GM18498 (cell line): ENCODE measurements around the gene CD300LD.

Source experiments
- ATAC-seq: cut with Tn5 transposase; IDR thresholded peaks from one replicate; pipeline ENCODE4 v1.9.1; 2021; ENCODE audit warnings: mild to moderate bottlenecking, moderate library complexity; ENCODE audit not compliant: unreplicated experiment

Gene CD300LD

DNA sequence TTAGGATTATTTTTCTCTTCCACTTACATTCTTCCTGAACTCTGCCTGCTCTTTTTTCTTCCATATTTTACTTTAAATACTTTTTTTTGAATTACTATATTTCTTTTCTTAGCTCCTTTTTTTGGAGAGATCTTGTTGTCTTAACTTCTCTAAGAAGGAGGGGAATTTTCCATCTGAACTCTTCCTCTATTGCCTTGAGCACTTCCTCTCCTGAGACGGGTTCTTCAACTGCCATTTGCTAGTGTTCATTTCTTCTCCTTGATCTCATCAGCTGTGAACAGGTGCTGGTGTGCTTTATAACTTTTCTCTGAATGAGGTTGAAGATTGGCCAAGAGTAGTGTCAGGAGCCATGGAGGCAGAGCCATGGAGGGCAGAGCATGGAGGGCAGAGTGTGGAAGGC lies 15.1 kb upstream of the CD300LD start:
- ATAC-seq, result no peak

DNA sequence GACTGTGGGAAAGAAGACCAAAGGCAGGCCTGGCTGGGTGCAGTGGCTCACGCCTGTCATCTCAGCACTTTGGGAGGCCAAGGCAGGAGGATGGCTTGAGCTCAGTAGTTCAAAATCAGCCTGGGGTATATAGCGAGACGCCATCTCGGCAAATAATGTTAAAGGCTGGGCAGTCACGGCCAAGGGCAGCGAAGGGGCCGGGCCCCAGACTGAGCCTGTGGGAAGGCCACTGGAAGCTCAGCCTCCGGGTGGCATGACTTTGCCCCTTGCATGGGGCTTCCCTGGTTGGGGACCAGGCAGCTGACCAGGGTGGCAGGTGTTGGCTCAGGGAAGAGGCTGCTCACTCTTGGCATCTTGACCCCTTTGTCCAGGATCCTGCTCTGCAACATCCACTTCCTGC lies 14.0 kb upstream of the CD300LD start:
- no peak for ATAC-seq

DNA sequence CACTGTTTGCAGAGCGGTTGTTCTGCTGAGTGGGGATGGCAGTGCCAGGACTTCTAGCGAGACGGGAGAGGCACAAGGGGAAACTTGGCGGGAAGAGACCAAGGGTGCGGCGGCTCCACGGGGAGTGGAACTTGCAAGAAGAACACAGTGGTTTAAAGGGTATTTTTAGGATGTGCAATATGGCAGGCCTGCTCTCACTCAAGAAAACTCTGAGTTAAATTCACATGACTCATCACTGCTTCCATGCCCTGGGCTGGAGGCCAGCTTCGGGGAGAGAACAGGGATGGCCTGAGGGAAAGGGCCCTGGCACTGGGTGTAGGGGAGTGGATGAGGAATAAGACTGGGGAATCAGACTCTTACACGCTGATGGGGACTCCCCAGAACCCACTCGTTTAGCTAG lies 13.3 kb upstream of the CD300LD start:
- ATAC-seq, result no peak

DNA sequence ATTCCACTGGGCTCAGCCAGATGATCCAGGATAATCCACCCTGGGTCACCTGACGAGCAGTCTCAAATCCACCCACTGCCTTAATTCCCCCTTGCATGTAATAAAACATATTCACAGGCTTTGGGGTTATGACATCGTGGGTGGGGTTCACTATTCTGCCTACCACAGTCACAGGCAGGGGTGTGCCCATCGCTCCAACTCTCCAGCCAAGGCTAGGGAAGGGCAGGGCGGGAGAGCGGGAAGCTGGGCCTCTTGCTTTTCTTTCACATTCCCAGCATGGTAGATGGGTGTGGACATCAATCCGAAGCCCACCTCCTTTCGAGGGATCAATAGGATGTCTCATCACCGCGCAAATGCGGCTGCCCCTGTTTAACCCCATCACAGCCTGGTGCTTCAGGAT lies 12.7 kb upstream of the CD300LD start:
- ATAC-seq, result no peak

DNA sequence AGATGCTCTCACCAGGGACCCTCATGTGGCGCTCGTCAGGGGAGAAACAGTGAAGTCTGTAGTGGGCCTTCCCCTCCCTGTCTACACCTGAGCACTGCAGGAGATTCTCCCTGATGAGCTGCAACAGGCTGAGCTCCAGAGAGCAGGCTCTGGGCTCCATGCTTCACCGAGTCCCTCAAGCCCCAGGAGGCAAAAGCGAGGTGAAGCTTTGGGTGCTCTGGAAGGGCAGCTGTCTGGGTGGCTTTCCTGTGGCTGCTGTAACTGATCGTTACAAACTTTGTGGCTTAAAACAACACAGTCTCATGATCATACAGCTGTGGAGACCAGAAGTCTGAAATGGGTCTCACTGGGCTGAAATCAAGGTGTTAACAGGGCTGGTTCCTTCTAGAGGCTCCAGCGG lies 12.1 kb upstream of the CD300LD start:
- ATAC-seq, result no peak

DNA sequence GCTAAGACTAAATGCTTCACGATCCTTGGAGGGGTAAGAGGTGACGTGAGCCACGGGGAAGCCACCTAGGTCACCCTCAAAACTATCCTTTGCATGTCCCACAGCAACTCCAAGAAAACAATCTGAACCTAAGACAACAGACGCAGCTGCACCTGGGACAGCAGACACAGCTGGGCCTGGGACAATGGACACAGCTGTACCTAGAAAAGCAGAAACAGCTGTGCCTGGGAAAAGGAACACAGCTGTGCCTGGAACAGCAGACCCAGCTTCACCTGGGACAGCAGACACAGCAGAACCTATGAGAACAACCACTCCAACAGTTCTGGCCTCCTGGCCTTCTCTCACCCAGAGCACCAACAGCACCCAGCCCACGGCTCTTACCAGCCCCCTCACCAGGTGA lies 11.7 kb upstream of the CD300LD start:
- no peak for ATAC-seq

DNA sequence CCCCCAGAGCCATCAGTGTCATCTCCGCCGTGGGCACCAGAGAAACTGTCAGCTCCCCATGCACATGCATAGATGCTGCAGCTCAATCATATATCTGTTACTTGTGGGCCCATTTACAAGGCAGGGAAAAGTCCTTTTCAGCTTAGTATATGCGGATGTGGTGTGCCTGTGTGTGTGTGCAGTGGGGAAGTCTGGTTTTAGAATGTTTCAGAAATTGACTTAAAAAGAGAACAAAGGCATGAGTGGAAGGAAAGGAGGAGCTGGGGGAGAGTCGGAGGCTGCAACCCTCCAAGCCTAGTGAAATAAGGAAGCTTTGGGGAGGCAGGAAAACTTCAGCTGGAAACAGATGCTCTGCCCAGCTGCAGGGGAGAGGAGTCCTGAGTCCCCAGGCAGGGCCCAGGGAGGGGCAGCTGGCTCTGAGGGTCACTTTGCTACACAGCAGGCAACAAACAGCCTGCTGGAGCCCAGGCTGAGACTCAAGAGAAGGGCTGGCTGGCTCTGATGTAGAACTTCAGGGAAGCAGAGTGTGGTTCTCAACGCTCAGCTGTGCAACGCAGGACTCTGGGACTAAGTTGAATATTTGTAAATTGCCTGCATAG lies 11.1 kb upstream of the CD300LD start:
- ATAC-seq, result no peak

DNA sequence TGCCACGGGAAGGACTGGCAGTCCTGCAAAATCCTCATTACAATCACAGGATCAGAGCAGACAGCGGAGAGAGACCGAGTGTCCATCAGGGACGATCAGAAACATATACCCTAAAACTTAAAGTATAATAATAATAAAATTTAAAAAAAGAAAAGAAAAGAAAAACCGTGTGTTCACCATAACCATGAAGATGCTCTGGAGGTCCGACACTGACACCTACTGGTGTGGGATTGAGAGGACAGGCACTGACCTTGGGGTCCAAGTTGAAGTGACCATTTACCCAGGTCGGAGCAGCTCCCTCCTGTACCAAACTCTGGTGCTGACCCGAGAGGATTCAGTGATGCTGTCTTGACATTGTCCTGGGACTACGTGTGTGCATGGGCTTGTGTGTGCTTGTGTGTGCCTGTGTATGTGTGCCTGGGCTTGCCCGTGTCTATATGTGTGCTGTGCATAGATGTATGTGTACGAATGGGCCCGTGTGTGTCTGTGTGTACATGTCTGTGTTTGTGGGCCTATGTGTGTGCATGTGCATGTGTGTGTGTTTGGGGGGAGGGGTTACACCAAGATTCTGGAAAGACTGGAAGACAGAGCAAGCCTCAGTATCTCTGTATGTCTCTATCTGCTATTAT lies 10.0 kb upstream of the CD300LD start:
- ATAC-seq, result no peak

DNA sequence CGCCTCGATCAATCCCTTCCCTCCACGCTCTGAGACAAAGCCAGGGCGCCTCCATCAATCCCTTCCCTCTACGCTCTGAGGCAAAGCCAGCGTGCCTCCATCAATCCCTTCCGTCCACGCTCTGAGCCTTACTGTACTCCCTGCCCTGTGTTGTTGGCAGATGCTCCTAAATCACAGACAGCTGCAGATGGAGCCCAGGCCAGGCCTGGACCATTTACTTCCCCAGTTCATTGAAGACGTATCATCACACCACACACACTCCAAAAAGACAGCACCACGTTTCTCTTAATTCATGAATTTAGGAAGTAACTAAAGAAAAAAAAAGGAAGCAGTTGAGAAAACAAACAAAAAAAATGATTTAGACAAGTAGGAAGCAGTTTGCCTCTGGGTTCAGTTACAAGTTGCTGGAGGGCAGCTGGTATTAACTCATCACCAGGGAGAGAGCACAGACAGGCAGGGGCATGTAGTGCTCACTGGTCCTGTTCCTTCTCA lies 7.4 kb upstream of the CD300LD start:
- no peak for ATAC-seq

DNA sequence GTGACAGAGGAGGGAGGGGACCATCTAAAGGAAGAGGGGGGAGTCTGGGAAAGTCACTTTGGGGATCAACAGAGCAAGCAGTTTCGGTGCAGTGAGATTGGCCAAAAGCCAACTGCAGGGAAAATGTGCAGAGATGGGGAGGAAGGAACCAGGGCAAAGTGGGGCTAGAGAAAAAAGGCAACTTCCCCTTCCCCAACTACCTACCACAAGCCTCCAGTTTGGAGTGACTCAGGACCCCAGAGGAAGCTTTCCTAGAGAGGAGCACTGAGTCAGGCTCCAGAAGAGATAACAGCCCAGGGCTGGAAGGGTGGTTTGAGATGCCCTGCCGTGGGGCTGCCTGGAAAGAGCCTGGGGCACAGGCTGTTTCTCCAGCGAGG lies 6.9 kb upstream of the CD300LD start:
- ATAC-seq, result no peak

DNA sequence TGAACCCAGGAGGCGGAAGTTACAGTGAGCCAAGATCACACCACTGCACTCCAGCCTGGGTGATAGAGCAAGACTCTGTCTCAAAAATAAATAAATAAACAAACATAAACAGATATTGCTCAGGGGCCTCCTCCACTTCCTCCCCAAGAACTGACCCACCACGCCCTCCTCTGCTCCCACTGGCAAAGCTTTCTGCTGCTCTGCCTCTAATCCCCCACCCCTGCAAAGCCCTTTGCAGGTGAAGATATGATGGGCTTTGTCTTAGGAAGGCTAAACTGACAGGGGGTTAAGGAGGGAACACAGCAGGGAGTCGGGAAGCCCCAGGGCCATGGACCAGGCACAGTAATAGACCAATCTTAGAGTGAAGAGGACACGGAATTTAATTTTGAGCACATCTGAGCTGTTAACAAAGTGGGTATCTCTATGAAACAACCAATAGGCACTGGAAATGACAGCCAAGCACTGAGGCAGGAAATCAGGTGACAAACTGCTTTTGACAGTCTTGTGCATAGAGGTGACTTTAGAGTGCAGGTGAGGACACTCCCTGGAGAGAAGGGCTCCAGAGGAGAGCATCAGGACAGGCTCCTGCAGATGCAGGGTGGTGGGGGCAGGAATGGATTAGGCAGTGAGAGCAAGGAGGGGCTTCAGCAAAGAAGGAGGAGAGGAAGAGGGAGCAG lies 6.4 kb upstream of the CD300LD start:
- ATAC-seq, result no peak

DNA sequence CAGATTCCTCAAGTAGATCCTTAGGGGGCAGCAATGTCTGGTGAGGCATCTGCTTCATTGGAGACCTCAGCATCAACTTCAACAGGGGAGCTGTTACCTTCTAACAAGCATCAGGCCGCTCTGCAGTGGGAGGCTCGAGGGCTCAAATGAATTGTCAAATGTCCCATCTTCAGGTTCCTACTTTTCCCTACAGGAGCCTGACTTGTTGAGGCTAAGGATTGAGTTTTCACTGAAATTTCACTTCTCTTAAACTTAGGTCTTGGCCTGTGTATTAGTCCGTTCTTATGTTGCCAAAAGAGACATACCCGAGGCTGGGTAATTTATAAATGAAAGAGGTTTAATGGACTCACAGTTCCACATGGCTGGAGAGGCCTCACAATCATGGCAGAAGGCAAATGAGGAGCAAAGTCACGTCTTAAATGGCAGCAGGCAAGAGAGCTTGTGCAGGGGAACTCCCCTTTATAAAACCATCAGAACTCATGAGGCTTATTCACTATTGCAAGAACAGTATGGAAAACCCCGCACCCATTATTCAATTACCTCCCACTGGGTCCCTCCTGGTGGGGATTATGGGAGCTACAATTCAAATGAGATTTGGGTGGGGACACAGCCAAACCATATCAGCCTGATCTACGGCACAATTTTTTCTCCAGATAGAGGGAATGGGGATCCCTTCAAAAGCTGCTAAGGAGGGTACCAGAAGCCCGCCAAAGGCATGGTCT lies 5.1 kb upstream of the CD300LD start:
- no peak for ATAC-seq

DNA sequence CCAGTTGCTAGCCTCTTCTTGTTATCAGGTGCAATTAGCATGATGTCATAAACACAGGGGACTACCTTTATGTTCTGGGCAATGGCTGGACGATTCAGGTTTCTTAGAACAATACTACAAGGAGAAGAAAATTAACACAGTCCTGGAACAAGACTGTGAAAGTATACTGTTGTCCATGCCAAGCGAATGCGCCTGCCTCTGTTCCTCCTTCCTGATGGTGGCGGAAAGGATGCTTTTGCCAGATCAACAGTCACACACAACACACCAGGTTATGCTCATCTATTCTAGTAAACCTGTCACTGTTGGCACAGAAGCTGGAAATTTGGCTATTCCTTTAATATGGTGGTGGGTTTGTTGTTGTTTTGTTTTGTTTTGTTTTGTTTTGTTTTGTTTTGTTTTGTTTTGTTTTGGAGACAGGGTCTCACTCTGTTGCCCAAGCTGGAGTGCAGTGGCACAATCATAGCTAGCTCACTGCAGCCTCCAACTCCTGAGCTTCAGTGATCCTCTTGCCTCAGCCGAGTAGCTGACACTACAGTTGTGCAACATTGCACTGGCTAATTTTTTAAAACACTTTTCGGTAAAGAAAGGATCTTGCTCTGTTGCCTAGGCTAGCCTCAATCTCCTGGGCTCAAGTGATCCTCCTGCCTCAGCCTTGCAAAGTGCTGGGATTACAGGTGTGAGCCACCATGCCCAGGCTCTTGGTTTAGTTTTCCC lies 3.1 kb upstream of the CD300LD start:
- ATAC-seq, result no peak

DNA sequence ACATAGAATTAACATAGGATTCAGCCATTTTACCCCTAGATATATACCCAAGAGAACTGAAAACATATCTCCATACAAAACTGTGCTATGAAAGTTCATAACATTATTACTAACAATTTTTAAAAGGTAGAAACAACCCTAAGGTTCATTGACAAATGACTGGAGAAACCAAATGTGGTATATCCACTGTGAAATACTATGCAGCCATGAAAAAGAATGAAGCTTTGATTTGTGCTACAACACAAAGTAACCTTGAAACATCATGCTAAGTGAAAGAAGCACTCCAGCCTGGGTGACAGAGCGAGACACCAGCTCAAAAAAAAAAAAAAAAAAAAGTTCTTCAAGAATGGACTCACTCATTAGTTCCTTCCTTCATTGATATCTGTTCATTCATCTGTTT lies 580 bp downstream of the CD300LD start:
- ATAC-seq, result no peak

DNA sequence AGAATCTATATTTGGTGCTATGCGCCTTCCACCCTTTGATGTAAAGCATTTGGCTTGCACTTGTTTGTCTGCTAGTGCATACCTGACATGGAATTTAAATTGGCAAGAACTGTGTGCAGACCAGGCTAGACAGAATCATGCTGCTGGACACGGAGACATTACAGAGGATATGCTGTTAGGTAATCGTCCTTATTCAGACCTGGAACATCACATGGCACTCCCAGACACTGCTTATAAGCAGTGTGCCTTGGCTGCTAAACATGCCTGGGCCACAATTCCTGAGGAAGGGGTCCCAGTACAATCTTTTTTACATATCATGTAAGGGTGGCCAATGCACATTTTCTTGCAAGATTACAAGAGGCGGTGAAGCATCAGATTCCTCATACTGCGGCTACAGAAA lies 6.4 kb downstream of the CD300LD start:
- ATAC-seq, result no peak

DNA sequence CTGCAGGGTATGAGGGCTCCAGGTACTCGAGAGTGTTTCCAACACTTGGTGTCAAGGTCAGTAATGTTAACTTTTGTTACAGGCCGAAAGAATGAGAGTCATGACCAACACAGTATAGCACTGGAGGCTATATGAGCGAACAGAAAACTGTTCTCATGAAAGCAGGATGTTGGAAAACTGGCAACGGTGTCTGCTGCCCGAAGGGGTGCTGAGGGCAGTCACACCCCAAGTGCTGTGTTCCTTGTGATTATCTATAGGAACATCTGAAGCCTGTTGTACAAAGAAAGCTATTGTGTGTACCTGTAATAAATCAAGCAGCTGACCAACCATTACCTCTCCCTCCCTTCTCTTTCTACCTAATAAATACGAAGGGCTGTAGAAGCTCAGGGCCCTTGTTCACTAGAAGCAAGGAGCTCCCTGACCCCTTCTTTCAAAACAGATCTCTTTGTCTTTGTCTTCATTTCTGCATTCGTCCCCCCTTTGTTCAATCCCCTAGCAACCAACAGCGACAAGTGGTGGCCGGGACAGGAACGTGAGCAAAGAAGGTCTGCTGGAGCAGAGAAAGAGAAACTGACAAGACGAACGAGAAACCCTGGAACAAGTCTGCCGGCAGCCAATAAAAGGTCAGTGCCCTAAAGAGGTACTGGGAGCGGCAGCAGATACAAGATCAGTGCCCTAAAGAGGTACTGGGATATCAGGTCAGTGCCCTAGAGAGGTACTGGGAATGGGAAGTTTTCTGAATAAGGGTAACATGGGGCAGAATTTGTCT lies 7.6 kb downstream of the CD300LD start:
- ATAC-seq, result no peak

DNA sequence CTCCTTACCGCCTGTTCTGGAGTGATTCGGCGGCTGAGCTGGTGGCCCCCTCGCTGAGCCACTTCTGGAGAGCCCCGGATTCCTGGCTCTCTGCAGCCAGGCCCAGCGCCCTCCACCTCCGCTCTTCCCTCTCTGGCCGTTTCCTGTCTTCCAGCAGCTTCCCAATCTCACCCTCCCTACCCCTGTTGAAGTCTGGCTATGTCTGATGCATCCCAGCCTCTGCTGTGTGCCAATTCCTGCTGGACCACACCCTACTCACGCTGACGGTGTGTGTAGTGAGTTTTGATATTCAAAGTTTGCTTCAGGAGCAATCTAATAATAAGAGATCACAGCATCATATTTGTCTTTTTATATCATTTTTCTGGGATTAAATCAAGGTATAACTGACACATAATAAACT lies 9.4 kb downstream of the CD300LD start:
- no peak for ATAC-seq

DNA sequence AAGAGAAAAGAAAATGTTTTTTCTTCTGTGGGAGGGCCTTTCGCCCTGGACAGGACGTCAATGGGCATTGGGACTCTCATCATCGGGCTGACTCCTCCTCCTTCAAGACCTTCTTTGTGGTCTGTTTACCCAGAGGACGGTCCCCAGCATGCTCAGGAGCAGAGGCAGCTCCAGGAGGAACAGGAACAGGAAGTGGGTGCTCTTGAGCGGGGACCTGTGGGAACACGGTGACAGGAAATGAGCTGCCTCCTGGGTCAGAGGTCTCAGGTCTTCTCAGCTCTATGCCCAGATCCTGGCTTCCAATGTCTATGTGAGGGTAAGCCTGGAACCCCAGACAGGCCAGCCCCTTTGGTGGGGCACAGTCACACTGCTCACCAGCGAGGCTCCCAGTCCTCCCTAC lies 12.2 kb downstream of the CD300LD start:
- ATAC-seq, result no peak

DNA sequence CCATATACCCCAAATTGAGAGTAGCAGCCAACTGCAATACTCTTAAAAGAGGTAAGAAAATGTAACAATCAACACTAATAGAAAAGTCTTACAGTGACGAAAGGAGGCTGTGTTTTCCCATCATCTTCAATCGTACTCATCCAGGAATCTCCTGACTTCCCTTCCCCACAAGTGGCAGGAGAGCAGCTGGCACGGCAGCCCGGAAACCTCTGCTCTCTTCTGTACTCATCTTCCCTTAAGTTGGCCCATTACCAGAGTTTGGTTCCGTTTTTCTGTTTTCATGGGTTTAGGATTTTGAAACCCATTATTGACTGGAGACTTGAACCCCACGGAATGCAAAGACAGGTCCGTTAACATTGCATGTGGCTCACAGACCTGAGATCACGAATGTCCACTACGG lies 13.1 kb downstream of the CD300LD start:
- ATAC-seq, result no peak

DNA sequence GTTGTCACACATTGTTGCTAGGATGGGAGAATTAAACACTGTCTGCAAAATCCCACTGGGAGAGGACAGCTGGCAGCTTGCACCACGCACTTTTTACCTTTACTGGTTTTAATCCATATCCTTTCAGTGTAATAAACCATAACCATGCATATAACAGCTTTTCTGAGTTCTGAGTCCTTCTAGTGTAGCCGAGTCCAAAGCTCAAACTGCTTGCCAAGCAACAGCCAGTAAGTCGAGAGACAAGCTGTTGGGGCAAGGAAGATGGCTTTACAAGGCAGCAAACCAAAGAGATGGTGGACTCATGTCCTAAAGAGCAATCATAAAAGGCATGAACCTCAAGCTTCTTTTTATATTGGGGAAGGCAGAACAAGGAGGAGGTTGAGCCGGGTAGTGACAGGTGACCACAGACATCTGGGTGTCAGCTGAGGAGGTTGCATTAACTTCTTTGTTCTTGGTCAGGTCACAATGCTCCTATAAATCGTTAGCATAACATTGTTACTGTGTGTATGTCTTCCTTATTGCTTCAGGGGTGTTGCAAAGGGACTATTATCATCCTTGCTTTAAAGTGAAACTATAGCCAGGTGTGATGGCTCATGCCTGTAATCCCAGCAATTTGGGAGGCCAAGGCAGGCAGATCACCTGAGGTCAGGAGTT lies 17.5 kb downstream of the CD300LD start:
- no peak for ATAC-seq
